Superior temporal gyrus (tissue), 1 donor: Measurements from ENCODE around the gene CASP5.
"Not testable (repeated sequence)": the region's sequence is repeated elsewhere in the genome, so short reads cannot be mapped to it uniquely, and the experiment has no call there.

Experiments used
- DNase-seq: peaks from one replicate; pipeline ENCODE4 v3.0.0-alpha.2; 2016; ENCODE audit errors: extremely low spot score

The CASP5 gene

DNA sequence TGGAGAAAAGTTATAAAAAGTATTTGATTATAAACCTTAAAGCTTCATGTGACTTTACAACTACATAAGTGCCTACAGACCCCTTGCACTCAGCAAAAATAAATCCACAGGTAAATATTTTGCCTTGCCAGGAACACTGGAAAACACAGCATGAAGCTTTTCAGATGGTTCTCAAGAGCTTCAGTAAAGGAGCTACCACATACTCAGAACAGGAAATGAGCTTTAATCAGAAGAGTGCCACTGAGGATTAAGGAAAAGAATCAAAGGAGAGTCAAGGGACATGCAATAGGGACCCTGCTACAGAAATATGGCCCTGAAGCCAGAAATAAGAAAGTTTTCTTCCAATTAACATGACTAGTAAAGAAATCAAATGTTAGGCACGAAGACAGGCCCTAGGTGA, 10.8 kb upstream of the CASP5 start:
- DNase-seq: no peak

DNA sequence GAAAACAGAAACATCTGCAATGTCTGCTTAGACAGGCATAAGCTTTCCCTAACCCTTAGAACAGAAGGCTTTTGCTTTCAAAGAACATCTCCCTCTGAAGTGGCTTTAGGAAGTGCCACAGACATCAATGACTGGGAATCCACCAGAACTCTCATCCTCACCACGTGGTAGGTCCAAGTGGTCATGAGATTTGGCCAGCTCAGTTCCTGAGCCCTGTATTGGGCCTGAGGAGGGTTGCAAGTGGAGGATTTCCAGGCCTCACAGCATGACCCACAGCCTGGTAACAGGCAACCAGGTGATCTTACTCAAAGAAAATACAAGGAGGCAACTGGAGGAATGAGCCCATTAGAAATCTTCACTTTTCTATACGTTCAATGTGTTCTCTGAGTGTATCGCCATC, 10.4 kb upstream of the CASP5 start:
- DNase-seq: no peak

DNA sequence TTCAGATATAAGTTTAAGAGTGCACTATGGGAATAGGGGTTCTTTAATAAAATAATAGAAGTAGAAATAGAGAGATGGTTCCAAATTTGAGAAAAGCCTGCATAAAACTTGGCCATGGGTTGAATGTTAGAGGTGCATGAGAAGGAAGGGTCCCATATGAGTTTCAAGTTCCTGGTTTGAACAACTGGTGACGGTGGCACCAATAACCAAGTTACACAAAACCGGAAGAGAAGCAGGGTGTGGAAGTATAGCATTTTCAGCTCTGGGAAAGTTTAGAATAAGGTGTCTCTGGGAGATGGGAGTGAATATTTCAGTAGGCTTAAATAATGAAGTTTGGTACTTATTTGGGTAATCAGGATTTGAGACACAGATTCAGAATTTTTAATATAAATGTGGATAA, 9.5 kb upstream of the CASP5 start:
- DNase-seq: no peak

DNA sequence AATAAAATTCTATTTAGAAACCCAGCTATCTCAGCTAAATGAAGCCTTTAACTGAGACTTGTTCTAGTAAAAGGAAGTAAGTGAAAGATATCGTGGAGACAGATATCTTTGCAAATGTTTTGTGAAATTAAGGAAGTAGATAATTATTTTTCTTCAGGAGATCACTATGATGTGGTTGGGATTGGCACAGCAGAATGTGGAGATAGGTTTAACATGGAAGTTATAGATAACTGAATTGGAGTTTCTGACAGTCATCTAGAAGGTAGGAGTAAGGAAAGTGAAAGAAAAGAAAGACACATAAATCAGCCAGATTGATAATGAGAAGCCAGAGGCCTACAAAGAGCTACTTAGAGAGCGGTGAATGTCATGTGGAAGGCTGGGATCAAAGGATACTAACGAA, 4.7 kb upstream of the CASP5 start:
- no peak for DNase-seq

DNA sequence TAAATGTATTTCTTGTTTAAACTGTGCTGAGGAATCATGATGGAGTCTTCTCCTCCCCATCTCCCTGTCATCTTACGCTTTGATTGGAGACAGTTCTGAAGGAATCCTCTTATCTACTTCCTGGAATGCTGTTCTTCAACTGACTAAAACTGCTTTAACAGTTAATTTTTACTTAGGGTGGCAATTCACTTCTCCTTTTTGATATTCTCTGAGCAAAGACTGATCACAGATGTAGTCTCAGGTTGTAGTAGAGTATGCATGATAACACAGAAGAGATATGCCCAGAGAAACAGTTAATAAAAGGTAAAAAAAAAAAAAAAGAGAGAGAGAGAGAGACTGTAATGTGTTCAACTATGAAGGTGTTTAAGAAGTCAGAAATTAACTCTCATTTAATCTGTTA, 1.4 kb upstream of the CASP5 start:
- DNase-seq: no peak

DNA sequence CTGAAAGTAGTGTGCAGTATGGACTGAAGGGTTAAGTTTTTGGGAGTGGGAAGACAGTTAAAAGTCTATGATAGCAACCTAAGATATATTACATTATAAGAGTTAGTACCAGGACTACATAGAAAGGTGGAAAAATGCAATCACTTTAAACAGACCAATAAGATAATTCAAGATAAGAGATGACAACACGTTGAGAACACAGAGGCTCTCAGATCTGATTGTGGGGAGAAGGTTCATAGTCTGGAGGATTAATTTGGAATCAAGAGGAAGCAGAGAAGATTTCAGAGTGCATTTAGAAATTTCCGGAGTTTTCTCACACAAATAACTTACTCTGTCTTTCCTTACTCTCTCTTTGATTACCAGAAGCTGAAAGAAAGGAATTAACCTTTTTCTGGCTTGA, 441 bp downstream of the CASP5 start:
- DNase-seq: no peak

DNA sequence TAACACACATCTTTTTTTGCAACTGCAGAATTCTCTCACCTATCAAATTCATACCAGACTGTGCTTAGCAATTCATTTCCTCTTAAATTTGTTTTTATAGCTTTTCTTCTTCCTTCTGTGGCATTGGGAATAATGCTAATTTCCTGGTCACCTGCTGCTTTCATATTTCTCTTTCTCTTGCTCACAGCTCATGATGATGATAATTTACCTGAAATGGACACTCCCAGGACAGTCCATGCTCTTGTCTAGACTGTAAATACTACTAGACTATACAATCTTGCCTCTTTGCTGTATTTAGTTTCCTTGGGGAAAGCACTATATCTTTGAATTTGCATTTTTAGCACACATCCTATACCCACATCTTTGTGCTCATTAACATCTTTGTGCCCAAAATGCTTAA, 15.5 kb downstream of the CASP5 start:
- DNase-seq: no peak

DNA sequence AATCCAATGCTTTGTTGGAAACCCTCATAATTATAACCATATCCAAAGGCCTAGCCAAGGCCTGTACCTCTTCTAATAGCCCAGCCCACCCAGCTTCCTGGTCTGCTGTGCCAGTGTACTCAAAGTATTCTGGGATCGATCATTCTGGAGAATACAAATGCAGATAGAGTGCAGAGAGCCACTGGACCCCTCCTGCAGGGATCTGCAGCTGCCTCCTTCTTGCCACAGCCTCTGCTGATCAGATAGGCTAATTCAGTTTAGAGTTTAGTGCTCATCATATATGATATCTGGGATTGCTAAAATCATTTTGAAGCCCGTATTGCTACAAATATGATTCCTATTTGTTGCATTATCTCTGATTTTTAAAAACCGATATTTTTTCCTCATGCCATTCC, 17.5 kb downstream of the CASP5 start:
- no peak for DNase-seq

DNA sequence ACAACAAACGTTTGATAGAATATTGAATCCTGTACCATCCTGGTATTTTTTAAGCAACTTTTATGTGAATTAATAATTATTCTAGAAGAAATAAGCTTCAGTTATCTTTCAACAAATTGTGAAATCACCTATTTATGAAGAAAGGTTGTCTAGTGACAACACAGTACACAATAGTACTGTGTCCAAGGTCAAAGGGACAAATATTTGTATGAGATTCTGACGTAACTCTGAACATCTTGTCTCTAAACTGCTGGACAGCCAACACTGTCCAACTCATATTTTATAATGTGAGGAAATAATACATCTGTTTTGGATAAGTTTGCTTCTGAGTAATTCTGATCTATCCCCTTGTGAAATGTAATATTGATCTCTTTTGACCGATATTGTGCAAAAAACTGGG, 18.9 kb downstream of the CASP5 start:
- DNase-seq: no peak

DNA sequence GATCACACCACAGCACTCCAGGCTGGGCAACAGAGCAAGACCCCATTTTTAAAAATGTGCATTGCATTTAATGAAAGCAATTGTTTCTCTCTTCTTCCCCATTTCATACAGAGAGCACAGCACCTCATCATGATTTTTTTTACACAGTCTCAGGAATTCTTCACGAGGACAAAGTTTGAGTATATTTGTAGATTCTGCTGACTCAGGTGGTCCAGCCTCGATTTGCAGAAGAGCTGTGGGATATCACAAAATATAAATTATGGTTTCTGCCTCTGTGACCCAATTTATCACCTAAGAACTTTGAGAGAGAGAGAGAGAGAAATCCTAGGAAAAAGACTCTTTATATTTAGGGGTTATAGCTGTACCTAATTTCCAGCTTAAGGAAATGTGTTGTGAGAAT, 19.8 kb downstream of the CASP5 start:
- no peak for DNase-seq

DNA sequence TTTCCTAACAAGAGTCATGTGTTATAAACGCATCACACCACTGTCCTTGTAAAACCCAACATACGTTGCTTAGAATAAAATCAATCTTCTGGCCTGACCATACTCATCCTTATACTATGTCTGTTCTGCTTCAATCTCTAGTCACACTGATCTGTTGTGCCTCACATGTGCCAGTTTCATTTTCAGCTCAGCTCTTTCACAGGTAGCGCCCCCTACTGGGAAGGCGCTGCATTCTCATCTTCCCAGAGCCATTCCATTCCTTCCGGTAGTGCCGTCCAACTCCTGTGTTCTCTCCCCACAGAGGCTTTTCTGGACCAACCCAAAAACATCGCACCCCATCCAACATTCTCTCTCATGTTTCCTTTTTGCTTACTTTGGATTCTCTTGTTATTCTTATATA, 22.2 kb downstream of the CASP5 start:
- no peak for DNase-seq

DNA sequence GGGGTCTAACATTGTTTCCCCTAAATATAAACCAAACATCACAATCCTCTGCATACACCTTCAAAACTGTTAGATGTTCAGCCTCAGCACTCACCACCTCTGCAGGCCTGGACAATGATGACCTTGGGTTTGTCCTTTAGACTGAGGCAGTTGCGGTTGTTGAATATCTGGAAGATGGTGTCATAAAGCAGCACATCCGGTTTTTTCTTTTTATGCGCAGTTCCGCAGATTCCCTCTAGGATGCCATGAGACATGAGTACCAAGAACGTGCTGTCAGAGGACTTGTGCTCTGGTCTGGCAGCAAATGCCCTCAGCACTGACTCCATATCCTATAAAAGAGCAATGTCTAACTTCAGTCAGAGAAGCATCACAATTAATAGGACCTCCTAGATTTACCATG, 22.8 kb downstream of the CASP5 start:
- DNase-seq: no peak

DNA sequence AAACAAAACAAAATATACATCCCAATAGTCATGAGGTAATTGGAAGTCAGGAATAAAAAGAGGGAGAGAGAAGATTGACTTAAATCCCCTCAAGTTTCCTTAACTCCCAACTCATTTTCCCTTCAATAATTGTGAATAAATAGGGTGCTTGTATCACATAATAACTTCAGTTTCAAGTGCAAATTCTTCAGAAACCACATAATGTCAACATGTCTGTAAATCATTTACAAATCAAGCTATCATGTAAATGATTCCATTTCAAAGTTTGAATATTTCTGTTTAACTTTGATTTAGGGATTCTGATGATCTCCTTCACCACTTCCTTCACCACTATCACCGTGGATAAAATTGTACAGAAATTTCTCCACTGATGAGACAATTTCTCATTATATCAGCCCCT, 23.2 kb downstream of the CASP5 start:
- no peak for DNase-seq

DNA sequence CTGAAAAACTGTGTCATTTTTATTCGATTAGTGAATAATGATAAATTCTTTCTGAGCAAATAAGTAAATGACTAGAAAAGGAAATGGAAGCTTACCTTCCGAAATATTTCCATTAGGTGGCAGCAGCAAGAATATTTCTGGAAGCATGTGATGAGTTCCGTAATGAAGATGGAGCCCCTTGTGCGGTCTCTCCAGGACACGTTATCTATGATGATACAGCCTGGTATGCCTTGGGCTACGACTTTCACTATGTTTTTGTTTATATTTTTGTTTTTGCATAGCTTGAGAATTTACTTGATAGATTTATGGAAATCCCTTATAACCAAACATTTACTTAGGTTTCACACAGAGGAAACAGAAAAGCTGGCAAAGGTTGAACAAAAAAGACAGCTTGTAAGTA, 25.7 kb downstream of the CASP5 start:
- no peak for DNase-seq

DNA sequence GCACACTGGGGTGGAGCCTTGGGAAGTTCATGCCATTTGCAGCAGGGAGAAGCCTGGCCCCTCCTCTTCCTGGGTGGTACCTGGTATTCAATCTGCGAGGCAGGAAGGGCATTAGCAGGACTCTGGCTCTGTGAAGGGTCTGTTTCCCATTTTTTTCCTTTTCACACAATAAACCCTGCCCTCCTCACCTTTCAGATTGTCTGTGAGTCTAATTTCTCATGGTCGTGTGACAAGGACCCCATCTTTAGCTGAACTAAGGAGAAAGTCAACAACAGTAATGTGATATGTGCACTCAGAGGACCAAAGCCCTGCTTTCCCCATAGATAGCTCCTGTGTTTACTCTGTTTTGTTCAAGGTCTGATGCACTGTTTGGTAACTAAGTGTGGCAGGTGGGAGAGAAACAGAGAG, 28.0 kb downstream of the CASP5 start:
- DNase-seq: no peak

DNA sequence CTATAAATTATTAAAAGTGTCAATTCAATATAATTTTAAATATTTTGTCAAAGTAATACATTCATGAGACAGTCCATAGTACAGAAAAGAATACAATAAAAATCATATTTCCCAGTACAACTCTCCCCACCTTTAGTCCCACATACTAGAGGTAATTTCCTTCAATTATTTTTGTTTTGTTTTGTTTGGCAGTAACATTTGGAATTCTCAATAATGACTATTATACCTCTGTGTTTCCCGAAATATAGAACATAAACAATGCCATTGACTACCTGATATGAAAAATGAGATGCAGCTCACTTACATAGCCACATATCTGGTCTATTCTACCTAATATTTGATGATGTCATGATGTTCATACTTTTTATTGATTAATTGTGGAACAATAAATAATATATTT, 30.2 kb downstream of the CASP5 start:
- no peak for DNase-seq

DNA sequence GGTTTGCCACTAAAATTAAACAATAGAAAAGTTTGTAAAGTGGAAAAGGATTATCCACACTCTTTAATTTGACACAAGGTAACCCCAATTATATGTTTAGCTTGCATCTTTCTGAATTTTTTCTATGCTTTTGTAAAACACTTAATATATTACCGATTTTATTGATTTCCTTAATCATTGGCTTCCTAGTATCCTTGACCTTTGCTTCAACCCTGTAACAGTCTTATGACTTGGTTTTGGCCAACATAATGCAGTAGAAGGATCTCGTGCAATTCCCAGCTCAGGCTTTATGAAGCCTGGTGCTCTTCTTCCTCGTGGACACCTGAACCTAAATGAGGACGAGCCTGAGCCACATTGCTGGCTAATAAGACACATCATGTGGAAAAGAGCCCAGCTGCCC, 31.0 kb downstream of the CASP5 start:
- no peak for DNase-seq

DNA sequence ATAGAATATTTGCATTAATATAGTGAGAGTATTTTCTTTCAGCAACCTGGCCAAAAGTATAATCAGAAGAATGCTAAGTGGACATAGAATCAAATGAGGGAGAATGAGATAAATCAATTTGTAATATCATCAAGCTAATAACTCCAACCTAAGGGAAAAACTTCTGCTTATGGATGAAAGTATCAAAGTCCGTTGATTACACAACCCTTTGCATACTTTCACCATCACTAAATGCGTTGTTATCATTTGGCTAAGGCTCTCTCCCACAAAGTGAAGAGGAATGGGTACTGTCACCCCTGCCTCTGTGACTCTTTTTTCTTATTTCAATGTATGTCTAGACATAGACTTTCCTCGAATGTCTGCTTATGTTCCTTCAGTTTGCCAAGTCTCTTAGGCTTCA, 38.2 kb downstream of the CASP5 start:
- no peak for DNase-seq

DNA sequence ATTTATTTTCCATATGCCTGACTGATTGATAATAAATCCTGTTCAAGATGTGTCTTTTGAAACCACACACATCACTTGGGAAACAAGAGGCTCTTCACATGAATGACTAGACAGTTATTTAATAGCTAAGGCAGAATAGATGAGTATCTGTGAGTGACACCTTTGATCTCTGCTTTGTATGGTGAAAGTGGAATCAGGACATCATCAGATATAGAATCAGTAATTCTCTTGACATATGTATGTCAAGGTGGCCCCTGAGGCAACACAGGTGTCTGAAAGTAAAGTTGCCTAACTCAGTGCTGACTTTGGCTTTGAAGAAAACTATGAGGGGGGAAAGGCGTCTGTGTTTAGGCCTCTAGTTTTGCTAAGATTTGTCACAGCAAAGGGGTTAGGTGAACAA, 43.1 kb downstream of the CASP5 start:
- DNase-seq: no peak

DNA sequence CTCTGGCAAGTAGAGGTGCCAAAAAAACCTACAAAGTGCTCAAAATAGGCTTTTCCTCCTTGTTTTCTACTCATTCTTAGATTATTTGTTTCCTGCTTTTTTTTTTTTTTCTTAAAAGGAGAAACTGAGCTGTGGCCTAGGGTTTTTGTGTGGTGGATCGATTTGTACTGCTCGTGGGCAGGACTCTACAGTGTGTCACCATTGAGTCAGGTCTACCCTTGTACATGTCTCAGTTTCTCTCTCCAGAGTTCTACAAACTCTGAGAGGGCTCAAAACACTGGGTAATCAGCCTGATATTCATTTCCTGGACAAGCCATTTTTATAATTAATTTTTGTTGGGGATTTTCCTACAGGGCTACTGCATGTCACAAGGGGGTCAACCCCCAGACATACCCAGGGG, 49.4 kb downstream of the CASP5 start:
- no peak for DNase-seq

DNA sequence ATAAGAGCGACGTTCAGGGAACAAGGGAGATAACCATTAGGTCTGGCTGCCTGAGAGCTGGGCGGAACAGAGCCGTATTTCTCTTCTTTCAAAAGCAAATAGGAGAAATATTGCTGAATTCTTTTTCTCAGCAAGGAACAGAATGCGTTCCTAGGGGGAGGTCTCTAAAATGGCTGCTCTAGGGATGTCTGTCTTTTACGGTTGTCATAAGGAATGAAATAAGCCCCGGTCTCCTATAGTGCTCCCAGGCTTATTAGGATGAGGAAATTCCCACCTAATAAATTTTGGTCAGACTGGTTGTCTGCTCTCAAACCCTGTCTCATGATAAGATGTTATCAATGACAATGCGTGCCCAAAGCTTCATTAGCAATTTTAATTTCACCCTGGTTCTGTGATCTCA, 50.0 kb downstream of the CASP5 start:
- not testable (repeated sequence) for DNase-seq

DNA sequence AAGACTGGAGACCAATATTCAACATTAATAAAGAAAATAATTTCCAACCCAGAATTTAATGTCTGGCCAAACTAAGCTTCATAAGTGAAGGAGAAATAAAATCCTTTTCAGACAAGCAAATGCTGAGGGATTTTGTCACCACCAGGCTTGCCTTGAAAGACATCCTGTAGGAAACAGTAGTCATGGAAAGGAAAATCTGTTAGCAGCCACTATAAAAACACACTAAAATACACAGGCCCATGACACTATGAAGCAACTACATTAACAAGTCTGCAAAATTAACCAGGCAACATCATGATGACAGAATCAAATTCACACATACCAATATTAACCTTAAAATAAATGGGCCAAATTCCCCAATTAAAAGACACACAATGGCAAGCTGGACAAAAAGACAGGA, 52.2 kb downstream of the CASP5 start:
- no peak for DNase-seq

DNA sequence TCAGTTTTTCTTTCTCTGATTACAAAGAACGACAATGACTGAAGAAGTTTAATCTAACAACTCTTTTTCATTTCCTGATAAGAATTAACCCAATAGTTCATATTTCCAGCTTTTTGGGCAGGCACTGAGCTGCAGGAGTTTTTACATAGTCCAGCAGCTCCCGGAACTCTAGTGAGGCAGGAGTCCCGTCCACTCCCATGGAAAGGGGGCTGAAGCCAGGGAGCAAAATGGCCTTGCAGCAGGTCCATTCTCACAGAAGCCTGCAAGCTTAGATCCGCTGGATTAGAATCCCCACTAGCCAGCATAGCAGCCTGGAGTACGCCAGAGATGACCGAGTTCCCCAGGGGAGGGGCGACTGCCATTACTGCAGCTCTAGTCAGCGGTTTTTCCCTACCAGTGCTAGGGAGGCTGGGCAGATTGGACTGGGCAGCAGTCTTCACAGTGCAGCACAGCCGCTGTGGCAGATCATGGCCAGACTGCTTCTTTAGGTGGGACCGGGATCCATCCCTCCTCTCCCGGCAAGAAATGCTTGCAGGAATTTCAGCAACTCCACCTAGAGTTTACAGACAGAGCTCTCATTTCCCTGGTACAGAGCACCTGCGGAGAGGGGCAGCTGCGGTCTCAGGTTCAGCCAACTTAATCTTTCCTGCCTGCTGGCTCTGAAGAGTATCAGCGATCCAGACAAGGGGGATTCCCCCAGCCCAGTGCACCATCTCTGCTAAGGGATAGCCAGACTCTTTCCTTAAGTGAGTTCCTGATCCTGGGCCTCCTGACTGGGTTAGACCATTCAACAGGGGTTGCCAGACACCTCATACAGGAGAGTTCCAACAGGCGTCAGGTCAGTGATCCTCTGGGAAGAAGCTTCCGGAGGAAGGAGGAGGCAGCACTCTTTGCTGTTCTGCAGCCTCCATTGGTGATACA, 53.9 kb downstream of the CASP5 start:
- no peak for DNase-seq

DNA sequence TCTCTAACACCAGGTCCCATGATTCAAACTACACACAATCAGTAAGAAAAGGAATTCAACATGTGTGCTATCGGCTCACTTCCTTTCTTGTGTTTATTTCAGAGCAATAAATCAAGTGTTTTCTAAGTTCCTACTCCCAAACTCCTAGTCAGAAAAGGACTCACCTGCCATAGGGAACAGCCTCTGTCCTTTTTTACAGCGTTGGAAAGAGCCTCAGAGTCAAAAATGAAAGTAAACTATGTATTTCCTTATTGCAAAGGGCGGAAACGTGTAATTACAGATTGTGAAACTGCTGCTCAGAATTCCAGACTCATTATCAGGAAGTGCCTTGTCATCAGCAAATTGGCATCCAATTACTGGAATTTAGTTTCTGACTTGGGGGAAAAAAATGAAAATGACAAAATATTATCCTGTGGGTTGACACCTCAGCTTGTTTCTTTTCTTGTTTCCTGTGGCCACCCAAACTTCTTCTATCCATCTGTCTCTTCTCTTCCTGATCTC, 54.6 kb downstream of the CASP5 start, which contains the start of gene CASP4:
Gene CASP4, minus strand, starts transcription at position 220 of the 501 bp plus-strand sequence. Its CDS starts 49 bp downstream, at position 171.
- DNase-seq: peak; percentile 12
